Measurements from ENCODE around the gene PHEX.

The PHEX gene

GRCh38 chrX:21998037-21998436, 34.1 kb upstream of the PHEX start:
- Histone ChIP-seq H3K27me3 (ENCODE audit: control insufficient read depth in 1 of 2, insufficient read depth in 1 of 2, low read length in 2 of 2) (peaks cover 0 to 4% of the 10 kb centered on the region in 2 experiments), H3K27ac (ENCODE audit: low read length, poor library complexity, severe bottlenecking) (no peak overlapping the region), H4K8ac (ENCODE audit: low read length) (no peak overlapping the region), H2BK12ac (ENCODE audit: low read length in 2 of 2) (no peak overlapping the region), H3K4me3 (ENCODE audit: insufficient read depth in 1 of 2, low read depth in 1 of 2, low read length in 2 of 2) (no peak overlapping the region), H3K9me3 (ENCODE audit: control insufficient read depth, low read length) (no peaks in the 10 kb centered on the region), H4K91ac (ENCODE audit: low read length) (no peak overlapping the region), H3K18ac (ENCODE audit: low read depth in 1 of 2, low read length in 2 of 2) (no peak overlapping the region), H2BK120ac (ENCODE audit: low read depth, low read length) (no peak overlapping the region), H2AFZ (ENCODE audit: low read depth, low read length) (no peak overlapping the region), H2BK5ac (ENCODE audit: low read depth, low read length, poor library complexity, severe bottlenecking) (no peak overlapping the region), H2AK5ac (ENCODE audit: low read length, severe bottlenecking) (no peak overlapping the region), H3K36me3 (ENCODE audit: control insufficient read depth in 1 of 2, insufficient read depth in 2 of 2, low read depth in 1 of 2, low read length in 2 of 2) (peaks cover 7 to 16% of the 10 kb centered on the region in 2 experiments), H3K9ac (ENCODE audit: low read length) (no peak overlapping the region), H3K79me1 (replicated peaks; ENCODE audit: low read length, poor library complexity, severe bottlenecking) (peaks cover 3% of the 10 kb centered on the region), H3K4ac (ENCODE audit: low read depth in 1 of 2, low read length in 2 of 2) (no peak overlapping the region), H2BK15ac (ENCODE audit: low read depth, poor library complexity, severe bottlenecking) (no peak overlapping the region), H3K4me1 (ENCODE audit: control insufficient read depth, insufficient read depth, low read depth, low read length) (no peaks in the 10 kb centered on the region), H3K4me2 (ENCODE audit: low read length, poor library complexity, severe bottlenecking) (no peak overlapping the region), H3K23ac (ENCODE audit: low read length in 2 of 2) (no peak overlapping the region), H3K14ac (ENCODE audit: low read length in 2 of 2) (no peak overlapping the region)
- no peak for DNase-seq
- WGBS: 100% methylated on average over 4 of the region's 4 CpGs

GRCh38 chrX:22004866-22005265, 27.3 kb upstream of the PHEX start:
- WGBS: 98% methylated on average over 10 of the region's 10 CpGs
- Histone ChIP-seq H3K27ac (ENCODE audit: low read length, poor library complexity, severe bottlenecking) (no peak overlapping the region), H3K14ac (ENCODE audit: low read length in 2 of 2) (no peak overlapping the region)

GRCh38 chrX:22012051-22012450, 20.1 kb upstream of the PHEX start:
- Histone ChIP-seq H2AFZ (ENCODE audit: low read depth, low read length) (no peak overlapping the region), H2BK120ac (ENCODE audit: low read depth, low read length) (no peak overlapping the region), H2BK15ac (ENCODE audit: low read depth, poor library complexity, severe bottlenecking) (no peak overlapping the region), H3K4ac (ENCODE audit: low read depth in 1 of 2, low read length in 2 of 2) (no peak overlapping the region), H3K4me3 (ENCODE audit: insufficient read depth in 1 of 2, low read depth in 1 of 2, low read length in 2 of 2) (no peak overlapping the region), H3K79me1 (replicated peaks; ENCODE audit: low read length, poor library complexity, severe bottlenecking) (no peaks in the 10 kb centered on the region), H3K4me2 (ENCODE audit: low read length, poor library complexity, severe bottlenecking) (no peak overlapping the region), H2AK5ac (ENCODE audit: low read length, severe bottlenecking) (no peak overlapping the region), H3K23ac (ENCODE audit: low read length in 2 of 2) (no peak overlapping the region), H3K4me1 (ENCODE audit: control insufficient read depth, insufficient read depth, low read depth, low read length) (no peaks in the 10 kb centered on the region), H2BK5ac (ENCODE audit: low read depth, low read length, poor library complexity, severe bottlenecking) (no peak overlapping the region), H3K27ac (ENCODE audit: low read length, poor library complexity, severe bottlenecking) (no peak overlapping the region), H2BK12ac (ENCODE audit: low read length in 2 of 2) (no peak overlapping the region), H3K36me3 (ENCODE audit: control insufficient read depth in 1 of 2, insufficient read depth in 2 of 2, low read depth in 1 of 2, low read length in 2 of 2) (peaks cover 0 to 3% of the 10 kb centered on the region in 2 experiments), H4K8ac (ENCODE audit: low read length) (no peak overlapping the region), H3K27me3 (ENCODE audit: control insufficient read depth in 1 of 2, insufficient read depth in 1 of 2, low read length in 2 of 2) (peaks cover 0 to 3% of the 10 kb centered on the region in 2 experiments), H3K9me3 (ENCODE audit: control insufficient read depth, low read length) (peaks cover 6% of the 10 kb centered on the region), H3K18ac (ENCODE audit: low read depth in 1 of 2, low read length in 2 of 2) (no peak overlapping the region), H4K91ac (ENCODE audit: low read length) (no peak overlapping the region), H3K14ac (ENCODE audit: low read length in 2 of 2) (no peak overlapping the region), H3K9ac (ENCODE audit: low read length) (no peak overlapping the region)
- no peak for DNase-seq
- WGBS: 69% methylated on average over 4 of the region's 5 CpGs

More at GRCh38 chrX:22004866-22005265, 27.3 kb upstream of the PHEX start:
- H2AFZ ChIP-seq (ENCODE audit: low read depth, low read length): no peak overlapping the region
- H2BK120ac ChIP-seq (ENCODE audit: low read depth, low read length): no peak overlapping the region
- peaks cover 5 to 17% of the 10 kb centered on the region in 2 experiments for H3K36me3 ChIP-seq (ENCODE audit: control insufficient read depth in 1 of 2, insufficient read depth in 2 of 2, low read depth in 1 of 2, low read length in 2 of 2)
- no peak overlapping the region for H3K4me3 ChIP-seq (ENCODE audit: insufficient read depth in 1 of 2, low read depth in 1 of 2, low read length in 2 of 2)
- H3K4me1 ChIP-seq (ENCODE audit: control insufficient read depth, insufficient read depth, low read depth, low read length): no peaks in the 10 kb centered on the region
- H3K79me1 ChIP-seq (replicated peaks; ENCODE audit: low read length, poor library complexity, severe bottlenecking): peaks cover 3% of the 10 kb centered on the region
- no peak overlapping the region for H4K8ac ChIP-seq (ENCODE audit: low read length)
- no peak overlapping the region for H2AK5ac ChIP-seq (ENCODE audit: low read length, severe bottlenecking)
- no peak for DNase-seq
- no peak overlapping the region for H2BK5ac ChIP-seq (ENCODE audit: low read depth, low read length, poor library complexity, severe bottlenecking)
- H2BK12ac ChIP-seq (ENCODE audit: low read length in 2 of 2): no peak overlapping the region
- H3K23ac ChIP-seq (ENCODE audit: low read length in 2 of 2): no peak overlapping the region
- H3K9ac ChIP-seq (ENCODE audit: low read length): no peak overlapping the region
- H4K91ac ChIP-seq (ENCODE audit: low read length): no peak overlapping the region
- H3K27me3 ChIP-seq (ENCODE audit: control insufficient read depth in 1 of 2, insufficient read depth in 1 of 2, low read length in 2 of 2): no peaks in the 10 kb centered on the region
- no peak overlapping the region for H3K18ac ChIP-seq (ENCODE audit: low read depth in 1 of 2, low read length in 2 of 2)
- H3K4ac ChIP-seq (ENCODE audit: low read depth in 1 of 2, low read length in 2 of 2): no peak overlapping the region
- H3K9me3 ChIP-seq (ENCODE audit: control insufficient read depth, low read length): peaks cover 6% of the 10 kb centered on the region
- no peak overlapping the region for H3K4me2 ChIP-seq (ENCODE audit: low read length, poor library complexity, severe bottlenecking)
- no peak overlapping the region for H2BK15ac ChIP-seq (ENCODE audit: low read depth, poor library complexity, severe bottlenecking)

- no peak overlapping the region for H2BK120ac ChIP-seq (ENCODE audit: low read depth, low read length)
- H3K36me3 ChIP-seq (ENCODE audit: control insufficient read depth in 1 of 2, insufficient read depth in 2 of 2, low read depth in 1 of 2, low read length in 2 of 2): peaks cover 0 to 3% of the 10 kb centered on the region in 2 experiments
- no peak for DNase-seq
- no peak overlapping the region for H2AFZ ChIP-seq (ENCODE audit: low read depth, low read length)
- no peak overlapping the region for H3K4me3 ChIP-seq (ENCODE audit: insufficient read depth in 1 of 2, low read depth in 1 of 2, low read length in 2 of 2)
- H3K4ac ChIP-seq (ENCODE audit: low read depth in 1 of 2, low read length in 2 of 2): no peak overlapping the region
- H4K8ac ChIP-seq (ENCODE audit: low read length): no peak overlapping the region
- H3K18ac ChIP-seq (ENCODE audit: low read depth in 1 of 2, low read length in 2 of 2): no peak overlapping the region
- H3K4me1 ChIP-seq (ENCODE audit: control insufficient read depth, insufficient read depth, low read depth, low read length): no peaks in the 10 kb centered on the region
- H2BK5ac ChIP-seq (ENCODE audit: low read depth, low read length, poor library complexity, severe bottlenecking): no peak overlapping the region
- H2BK12ac ChIP-seq (ENCODE audit: low read length in 2 of 2): no peak overlapping the region
- no peaks in the 10 kb centered on the region for H3K79me1 ChIP-seq (replicated peaks; ENCODE audit: low read length, poor library complexity, severe bottlenecking)
- no peak overlapping the region for H3K14ac ChIP-seq (ENCODE audit: low read length in 2 of 2)
- no peak overlapping the region for H4K91ac ChIP-seq (ENCODE audit: low read length)
- peaks cover 0 to 3% of the 10 kb centered on the region in 2 experiments for H3K27me3 ChIP-seq (ENCODE audit: control insufficient read depth in 1 of 2, insufficient read depth in 1 of 2, low read length in 2 of 2)
- no peak overlapping the region for H2BK15ac ChIP-seq (ENCODE audit: low read depth, poor library complexity, severe bottlenecking)
- no peak overlapping the region for H3K23ac ChIP-seq (ENCODE audit: low read length in 2 of 2)
- H3K9ac ChIP-seq (ENCODE audit: low read length): no peak overlapping the region
- H3K27ac ChIP-seq (ENCODE audit: low read length, poor library complexity, severe bottlenecking): no peak overlapping the region
- no peak overlapping the region for H3K4me2 ChIP-seq (ENCODE audit: low read length, poor library complexity, severe bottlenecking)
- WGBS: 96% methylated on average over 7 of the region's 7 CpGs
- no peak overlapping the region for H2AK5ac ChIP-seq (ENCODE audit: low read length, severe bottlenecking)
- H3K9me3 ChIP-seq (ENCODE audit: control insufficient read depth, low read length): peaks cover 6% of the 10 kb centered on the region
Measured at GRCh38 chrX:22012931-22013330, 19.2 kb upstream of the PHEX start.
